ENCODE data around the gene PRAMEF1.
"Not testable (repeated sequence)": the region's sequence is repeated elsewhere in the genome, so short reads cannot be mapped to it uniquely, and the experiment has no call there.

GRCh38 chr1:12819061-12819460, 27.9 kb downstream of the PRAMEF1 start:
- TF ChIP-seq POLR2A, CTCF, POLR2AphosphoS5 (IDR thresholded peaks at IDR 0.05): not testable (repeated sequence)
